Common myeloid progenitor, CD34-positive (primary cell): Measurements from ENCODE around the gene GCG.
A peak's percentile ranks its signal among the peaks of the same experiment; 100 is the strongest.

Experiments
- CTCF ChIA-PET: fragments of 350-600 bp; sonication (Branson Sonifier 250); formaldehyde crosslinking; loops from one replicate; lab custom pipeline; 2021; ENCODE audit warnings: antibody characterized with exemption; lab: Charles Lee
- POLR2A ChIA-PET: fragments of 350-600 bp; sonication (Branson Sonifier 250); formaldehyde crosslinking; loops from one replicate; lab custom pipeline; 2021; ENCODE audit warnings: antibody characterized with exemption; lab: Charles Lee
- DNase-seq, 3 donors: peaks; one replicate each; pipeline versions ENCODE4 v3.0.0 to v3.0.0-alpha.2; 2013
- H3K27ac ChIP-seq, 2 experiments: 1 replicate in 1 of 2; 2 replicates in 1 of 2; pipeline ENCODE4 v1.7.0; 2013; ENCODE audit warnings: inconsistent platforms in 2 of 2, low read length in 2 of 2, mild to moderate bottlenecking in 2 of 2, low read depth in 1 of 2, moderate library complexity in 1 of 2; ENCODE audit not compliant: severe bottlenecking in 2 of 2, insufficient read depth in 1 of 2, poor library complexity in 1 of 2
- H3K27me3 ChIP-seq, 5 experiments: replicated peaks in 2 of 5; 1 replicate in 3 of 5; 2 replicates in 2 of 5; pipeline versions ENCODE4 v1.6.1 to v1.7.0; 2013; ENCODE audit warnings: low read length in 4 of 5, mild to moderate bottlenecking in 2 of 5, moderate library complexity in 2 of 5, inconsistent platforms in 1 of 5; ENCODE audit not compliant: insufficient read depth in 5 of 5, control insufficient read depth in 4 of 5
- H3K36me3 ChIP-seq, 4 experiments: 1 replicate in 2 of 4; 2 replicates in 2 of 4; pipeline versions ENCODE4 v1.6.1 to v1.7.0; 2013; ENCODE audit warnings: low read length in 3 of 4, control low read depth in 1 of 4, mild to moderate bottlenecking in 1 of 4; ENCODE audit not compliant: control insufficient read depth in 4 of 4, insufficient read depth in 4 of 4
- H3K4me1 ChIP-seq, 4 experiments: 1 replicate in 3 of 4; 2 replicates in 1 of 4; pipeline versions ENCODE4 v1.6.1 to v1.7.1; 2013; ENCODE audit warnings: low read length in 3 of 4, mild to moderate bottlenecking in 3 of 4, control low read depth in 1 of 4, inconsistent platforms in 1 of 4, moderate library complexity in 1 of 4; ENCODE audit not compliant: control insufficient read depth in 4 of 4, insufficient read depth in 4 of 4; ENCODE audit errors: control extremely low read depth in 1 of 4
- H3K4me3 ChIP-seq, 7 experiments: 1 replicate in 4 of 7; 2 replicates in 3 of 7; pipeline versions ENCODE4 v1.5.1 to v1.7.0; 2013; ENCODE audit warnings: mild to moderate bottlenecking in 7 of 7, low read length in 6 of 7, moderate library complexity in 6 of 7, inconsistent platforms in 2 of 7, low read depth in 2 of 7, control low read depth in 1 of 7; ENCODE audit not compliant: insufficient read depth in 4 of 7, control insufficient read depth in 1 of 7; ENCODE audit errors: extremely low read depth in 1 of 7
- H3K9me3 ChIP-seq, 5 experiments: 1 replicate in 4 of 5; 2 replicates in 1 of 5; pipeline versions ENCODE4 v1.6.1 to v1.7.1; 2013; ENCODE audit warnings: low read length in 4 of 5, mild to moderate bottlenecking in 2 of 5, inconsistent platforms in 1 of 5, low read depth in 1 of 5, moderate library complexity in 1 of 5; ENCODE audit not compliant: control insufficient read depth in 4 of 5, insufficient read depth in 2 of 5; ENCODE audit errors: control extremely low read depth in 1 of 5
- WGBS: methylation state at CpG from one replicate; pipeline ENCODE4 v1.1.5; 2013; ENCODE audit not compliant: insufficient coverage; 5-methylcytosine and 5-hydroxymethylcytosine counted together

Gene GCG

GRCh38 chr2:162126527-162126926, 25.5 kb downstream of the GCG start:
- 0% methylated on average over 1 of the region's 2 CpGs for WGBS
- peaks cover 15 to 43% (median 27%) of the 10 kb centered on the region in 4 experiments for H3K4me1 ChIP-seq
- no peak overlapping the region for H3K4me3 ChIP-seq
- ChIA-PET CTCF (interaction anchor here (1.2 to 5.2 kb wide), 9 partner anchors 9 to 539 kb away, joined by 3 to 33 read pairs (median 5); partner anchors contain the start of gene GCG), POLR2A (no interaction called here)
- no peaks in the 10 kb centered on the region for H3K27me3 ChIP-seq
- no peaks in the 10 kb centered on the region for H3K36me3 ChIP-seq
- peak in 2 of 3 donors; percentile 47 to 66 for DNase-seq
- no peaks in the 10 kb centered on the region for H3K9me3 ChIP-seq
- H3K27ac ChIP-seq, result peak overlapping the region; percentile 9 to 49

- Histone ChIP-seq H3K27ac (peak overlapping the region in 1 of 2 experiments; percentile 49), H3K36me3 (no peaks in the 10 kb centered on the region), H3K27me3 (no peaks in the 10 kb centered on the region), H3K4me3 (no peak overlapping the region), H3K4me1 (peaks cover 15 to 43% (median 27%) of the 10 kb centered on the region in 4 experiments), H3K9me3 (no peaks in the 10 kb centered on the region)
- ChIA-PET POLR2A (interaction anchor here (0.6 kb wide), 1 partner anchor 22 kb away, joined by 3 read pairs; no protein-coding TSS in a partner anchor), CTCF (interaction anchor here (0.8 to 5.2 kb wide), 13 partner anchors 8 to 539 kb away, joined by 3 to 33 read pairs (median 4); partner anchors contain the start of gene GCG)
- DNase-seq, result peak; percentile 60 to 88 (median 82)
- no CpG with 5 or more reads among the region's 1 CpG for WGBS
Measured at GRCh38 chr2:162126111-162126519, 25.9 kb downstream of the GCG start.

- Histone ChIP-seq H3K4me3 (no peak overlapping the region), H3K9me3 (no peaks in the 10 kb centered on the region), H3K27ac (no peak overlapping the region), H3K27me3 (no peaks in the 10 kb centered on the region), H3K4me1 (peaks cover 15 to 43% (median 27%) of the 10 kb centered on the region in 4 experiments), H3K36me3 (no peaks in the 10 kb centered on the region)
- no peak for DNase-seq
- ChIA-PET POLR2A (interaction anchor here (0.5 kb wide), 1 partner anchor 129 kb away, joined by 6 read pairs; no protein-coding TSS in a partner anchor), CTCF (interaction anchor here (0.9 to 5.2 kb wide), 13 partner anchors 8 to 874 kb away, joined by 3 to 33 read pairs (median 4); partner anchors contain the start of gene GCG)
- WGBS, result 94% methylated on average over 2 of the region's 2 CpGs
Measured at GRCh38 chr2:162125138-162125537, 26.9 kb downstream of the GCG start.

GRCh38 chr2:162123806-162124758, 28.0 kb downstream of the GCG start:
- Histone ChIP-seq H3K27ac (no peak overlapping the region), H3K27me3 (no peaks in the 10 kb centered on the region), H3K4me3 (no peak overlapping the region), H3K9me3 (no peaks in the 10 kb centered on the region), H3K36me3 (no peaks in the 10 kb centered on the region), H3K4me1 (peaks cover 15 to 43% (median 27%) of the 10 kb centered on the region in 4 experiments)
- ChIA-PET CTCF (interaction anchor here (1.0 to 5.2 kb wide), 8 partner anchors 9 to 873 kb away, joined by 3 to 33 read pairs (median 4); partner anchors contain the start of gene GCG), POLR2A (no interaction called here)
- WGBS, result 100% methylated on average over 4 of the region's 9 CpGs
- peak; percentile 65 to 85 (median 74) for DNase-seq

GRCh38 chr2:162118166-162119031, 33.6 kb downstream of the GCG start:
- H3K4me1 ChIP-seq, result peaks cover 3 to 11% (median 7%) of the 10 kb centered on the region in 4 experiments
- H3K4me3 ChIP-seq, result no peak overlapping the region
- DNase-seq, result no peak
- no peaks in the 10 kb centered on the region for H3K36me3 ChIP-seq
- H3K9me3 ChIP-seq, result peaks cover 0 to 7% (median 5%) of the 10 kb centered on the region in 5 experiments
- POLR2A ChIA-PET, result interaction anchor here (0.6 kb wide), 1 partner anchor 548 kb away, joined by 3 read pairs; no protein-coding TSS in a partner anchor
- no peak overlapping the region for H3K27ac ChIP-seq
- CTCF ChIA-PET, result interaction anchor here (0.9 to 1.6 kb wide), 2 partner anchors 8 to 526 kb away, joined by 3 to 7 read pairs; no protein-coding TSS in a partner anchor
- WGBS, result 69% methylated on average over 4 of the region's 7 CpGs
- H3K27me3 ChIP-seq, result no peaks in the 10 kb centered on the region

GRCh38 chr2:162116352-162116751, 35.7 kb downstream of the GCG start:
- POLR2A ChIA-PET, result no interaction called here
- peak overlapping the region in 1 of 7 experiments; percentile 10 for H3K4me3 ChIP-seq

More at GRCh38 chr2:162116352-162116751, 35.7 kb downstream of the GCG start:
- peak in 2 of 3 donors; percentile 7 to 36 for DNase-seq
- Histone ChIP-seq H3K4me1 (peaks cover 3 to 14% (median 8%) of the 10 kb centered on the region in 4 experiments), H3K9me3 (peaks cover 0 to 7% (median 5%) of the 10 kb centered on the region in 5 experiments), H3K27me3 (no peaks in the 10 kb centered on the region), H3K27ac (no peak overlapping the region), H3K36me3 (no peaks in the 10 kb centered on the region)
- CTCF ChIA-PET, result interaction anchor here (0.6 to 1.9 kb wide), 2 partner anchors 9 to 1040 kb away, joined by 3 read pairs; no protein-coding TSS in a partner anchor
